ENCODE measurements around the gene LPIN1. TPM values are rescaled to one million over a fixed set of nuclear protein-coding genes. Genes with fewer than 3 reads are reported as not detected.
"Not testable (repeated sequence)": the region's sequence is repeated elsewhere in the genome, so short reads cannot be mapped to it uniquely, and the experiment has no call there.

The LPIN1 gene
- total RNA-seq, 1 experiment from 2014 or later = 19.4 TPM

DNA sequence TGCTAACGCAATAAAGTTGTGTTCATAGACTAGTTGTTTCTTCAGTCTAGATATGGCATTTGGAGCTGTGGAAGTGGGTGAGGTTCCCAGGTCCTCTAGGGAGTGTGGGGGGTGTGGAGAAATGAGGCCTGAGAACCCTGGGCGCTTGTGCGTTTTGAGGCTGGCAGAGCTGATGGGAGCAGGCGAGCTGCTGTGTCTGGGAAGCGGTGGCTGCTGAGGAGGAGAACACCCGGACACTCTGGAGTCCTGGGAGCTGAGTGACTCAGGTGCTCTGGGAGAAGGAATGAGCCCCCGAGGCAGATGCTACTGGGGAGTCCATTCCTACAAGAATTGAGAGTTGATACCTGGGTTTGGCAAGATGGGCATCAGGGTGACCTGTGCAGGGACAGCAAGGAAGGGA, 67.5 kb downstream of the LPIN1 start:
- Histone ChIP-seq H3K27ac (no peak overlapping the region), H3K4me3 (no peak overlapping the region), H3K4me1 (replicated peaks) (no peaks in the 10 kb centered on the region), H3K27me3 (replicated peaks) (no peaks in the 10 kb centered on the region), H3K9me3 (replicated peaks) (no peaks in the 10 kb centered on the region), H3K36me3 (peaks cover 24% of the 10 kb centered on the region)
- DNase-seq (ENCODE audit: low read depth in 1 of 2, low spot score in 2 of 2) = no peak

DNA sequence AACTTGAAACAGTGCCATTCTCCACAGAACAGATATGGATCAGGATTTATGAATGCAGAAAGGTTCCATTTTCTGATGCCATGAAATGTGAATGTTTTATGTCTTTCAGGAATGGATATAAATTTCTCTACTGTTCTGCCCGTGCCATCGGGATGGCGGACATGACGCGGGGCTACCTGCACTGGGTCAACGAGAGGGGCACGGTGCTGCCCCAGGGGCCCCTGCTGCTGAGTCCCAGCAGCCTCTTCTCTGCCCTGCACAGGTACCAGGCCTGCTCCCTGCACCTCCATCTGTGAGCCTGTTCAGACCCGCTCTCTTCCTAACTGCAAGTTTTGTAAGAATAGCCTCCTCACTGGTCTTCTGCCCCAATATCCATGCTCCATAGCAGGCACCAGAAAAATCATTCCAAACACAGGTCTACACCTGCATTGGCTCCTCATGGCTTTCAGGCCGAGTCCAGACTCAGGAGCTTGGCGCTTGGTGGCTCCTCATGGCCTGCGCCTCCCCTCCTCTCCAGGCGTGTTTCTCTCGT, 68.6 kb downstream of the LPIN1 start:
- Histone ChIP-seq H3K9me3 (replicated peaks) (no peaks in the 10 kb centered on the region), H3K27ac (no peak overlapping the region), H3K4me1 (replicated peaks) (no peaks in the 10 kb centered on the region), H3K27me3 (replicated peaks) (no peaks in the 10 kb centered on the region), H3K36me3 (peaks cover 35% of the 10 kb centered on the region), H3K4me3 (no peak overlapping the region)
- DNase-seq (ENCODE audit: low read depth in 1 of 2, low spot score in 2 of 2) = no peak

- H3K27me3 ChIP-seq (replicated peaks); H3K27ac ChIP-seq; H3K9me3 ChIP-seq (replicated peaks); H3K4me3 ChIP-seq; DNase-seq (ENCODE audit: low read depth in 1 of 2, low spot score in 2 of 2); H3K4me1 ChIP-seq (replicated peaks): not testable (repeated sequence)
- peaks cover 48% of the 10 kb centered on the region for H3K36me3 ChIP-seq
These were observed 70.5 kb downstream of the LPIN1 start for GRCh38 chr2:11816935-11817334.

- H3K4me3 ChIP-seq = no peak overlapping the region
- DNase-seq (ENCODE audit: low read depth in 1 of 2, low spot score in 2 of 2) = no peak
- H3K4me1 ChIP-seq (replicated peaks) = peaks cover 19% of the 10 kb centered on the region
- no peaks in the 10 kb centered on the region for H3K27me3 ChIP-seq (replicated peaks)
- H3K36me3 ChIP-seq = peaks cover 49% of the 10 kb centered on the region
- no peaks in the 10 kb centered on the region for H3K9me3 ChIP-seq (replicated peaks)
- H3K27ac ChIP-seq = no peak overlapping the region
These were observed 72.8 kb downstream of the LPIN1 start for GRCh38 chr2:11819235-11819729.

- no peak for DNase-seq (ENCODE audit: low read depth in 1 of 2, low spot score in 2 of 2)
- peaks cover 50% of the 10 kb centered on the region for H3K36me3 ChIP-seq
- no peak overlapping the region for H3K27ac ChIP-seq
These were observed 74.2 kb downstream of the LPIN1 start for GRCh38 chr2:11820650-11821049.

GRCh38 chr2:11821705-11822104, 75.3 kb downstream of the LPIN1 start:
- H3K27me3 ChIP-seq (replicated peaks) = no peaks in the 10 kb centered on the region
- H3K36me3 ChIP-seq = peaks cover 43% of the 10 kb centered on the region
- no peak for DNase-seq (ENCODE audit: low read depth in 1 of 2, low spot score in 2 of 2)
- H3K9me3 ChIP-seq (replicated peaks) = no peaks in the 10 kb centered on the region
- peaks cover 19% of the 10 kb centered on the region for H3K4me1 ChIP-seq (replicated peaks)
- no peak overlapping the region for H3K27ac ChIP-seq
- H3K4me3 ChIP-seq = no peak overlapping the region

More at GRCh38 chr2:11820650-11821049, 74.2 kb downstream of the LPIN1 start:
- peaks cover 19% of the 10 kb centered on the region for H3K4me1 ChIP-seq (replicated peaks)
- no peaks in the 10 kb centered on the region for H3K27me3 ChIP-seq (replicated peaks)
- H3K9me3 ChIP-seq (replicated peaks) = no peaks in the 10 kb centered on the region
- no peak overlapping the region for H3K4me3 ChIP-seq

DNA sequence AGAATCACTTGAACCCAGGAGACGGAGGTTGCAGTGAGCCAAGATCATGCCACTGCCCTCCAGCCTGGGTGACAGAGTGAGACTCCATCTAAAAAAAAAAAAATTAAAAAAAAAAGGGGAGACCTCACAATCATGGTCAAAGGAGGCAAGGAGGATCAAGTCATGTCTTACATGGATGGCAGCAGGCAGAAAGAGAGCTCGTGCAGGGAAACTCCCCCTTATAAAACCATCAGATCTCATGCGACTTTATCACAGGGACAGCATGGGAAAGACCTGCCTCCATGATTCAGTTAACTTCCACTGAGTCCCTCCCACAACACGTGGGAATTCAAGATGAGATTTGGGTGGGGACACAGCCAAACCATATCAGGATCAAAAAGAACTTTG, 75.9 kb downstream of the LPIN1 start:
- not testable (repeated sequence) for H3K27me3 ChIP-seq (replicated peaks); H3K27ac ChIP-seq; H3K9me3 ChIP-seq (replicated peaks); H3K4me3 ChIP-seq; DNase-seq (ENCODE audit: low read depth in 1 of 2, low spot score in 2 of 2)
- Histone ChIP-seq H3K4me1 (replicated peaks) (peaks cover 19% of the 10 kb centered on the region), H3K36me3 (peaks cover 37% of the 10 kb centered on the region)

GRCh38 chr2:11822746-11823451, 76.5 kb downstream of the LPIN1 start:
- DNase-seq (ENCODE audit: low read depth in 1 of 2, low spot score in 2 of 2) = peak; percentile 85 to 86
- Histone ChIP-seq H3K36me3 (peaks cover 36% of the 10 kb centered on the region), H3K27me3 (replicated peaks) (no peaks in the 10 kb centered on the region), H3K4me1 (replicated peaks) (peaks cover 19% of the 10 kb centered on the region), H3K27ac (peak overlapping the region; percentile 37), H3K9me3 (replicated peaks) (no peaks in the 10 kb centered on the region), H3K4me3 (peak overlapping the region; percentile 3)

DNA sequence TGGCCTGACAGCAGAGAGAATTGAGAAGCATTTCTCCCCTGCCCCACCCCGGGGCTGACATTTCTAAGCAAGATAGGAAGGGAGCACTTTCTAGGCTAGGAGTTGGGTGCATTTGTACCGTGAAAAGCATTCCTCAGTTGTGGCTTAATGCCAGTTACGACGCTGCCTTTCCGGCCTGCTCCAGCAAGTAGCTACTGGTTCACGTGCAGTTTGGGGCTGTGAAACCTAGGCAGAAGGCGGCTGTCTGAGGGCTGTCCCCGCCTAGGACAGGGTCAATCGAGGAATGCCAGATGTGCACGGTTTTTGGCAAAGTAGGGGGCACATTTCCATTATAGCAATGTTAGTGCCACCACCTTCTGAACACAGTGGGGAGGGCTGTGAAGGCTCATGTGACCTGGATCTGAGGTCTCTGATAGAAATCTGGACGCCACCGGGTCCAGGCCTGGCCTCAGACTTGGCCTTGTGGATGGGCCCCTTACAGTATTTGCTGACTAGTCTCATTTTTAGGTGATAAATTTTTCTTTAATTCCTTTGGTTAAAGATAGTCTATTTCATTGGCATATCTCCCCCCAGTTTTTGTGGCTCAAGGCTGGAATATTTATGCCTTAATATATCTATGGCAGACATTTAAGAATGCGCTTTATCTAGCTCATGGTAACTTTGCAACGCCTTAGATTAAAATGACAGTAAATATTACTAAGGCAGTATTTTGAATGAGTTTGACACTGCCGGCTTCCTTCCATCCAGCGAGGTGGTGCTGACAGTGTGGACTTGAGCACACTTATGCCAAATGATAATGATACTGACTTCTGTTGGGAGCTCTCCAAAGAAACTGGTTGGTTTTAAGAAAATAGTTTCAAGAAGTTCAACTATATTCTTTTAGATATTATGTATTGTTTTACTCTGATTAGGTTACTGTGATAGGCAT, 78.7 kb downstream of the LPIN1 start:
- no peak for DNase-seq (ENCODE audit: low read depth in 1 of 2, low spot score in 2 of 2)
- no peak overlapping the region for H3K27ac ChIP-seq
- peaks cover 32% of the 10 kb centered on the region for H3K4me1 ChIP-seq (replicated peaks)
- H3K9me3 ChIP-seq (replicated peaks) = no peaks in the 10 kb centered on the region
- H3K36me3 ChIP-seq = peaks cover 24% of the 10 kb centered on the region
- no peak overlapping the region for H3K4me3 ChIP-seq
- no peaks in the 10 kb centered on the region for H3K27me3 ChIP-seq (replicated peaks)

GRCh38 chr2:11827547-11827946, 81.1 kb downstream of the LPIN1 start:
- H3K4me3 ChIP-seq = no peak overlapping the region
- H3K4me1 ChIP-seq (replicated peaks) = peaks cover 38% of the 10 kb centered on the region
- no peaks in the 10 kb centered on the region for H3K9me3 ChIP-seq (replicated peaks)
- DNase-seq (ENCODE audit: low read depth in 1 of 2, low spot score in 2 of 2) = no peak
- H3K27ac ChIP-seq = no peak overlapping the region
- H3K36me3 ChIP-seq = peaks cover 12% of the 10 kb centered on the region
- no peaks in the 10 kb centered on the region for H3K27me3 ChIP-seq (replicated peaks)

DNA sequence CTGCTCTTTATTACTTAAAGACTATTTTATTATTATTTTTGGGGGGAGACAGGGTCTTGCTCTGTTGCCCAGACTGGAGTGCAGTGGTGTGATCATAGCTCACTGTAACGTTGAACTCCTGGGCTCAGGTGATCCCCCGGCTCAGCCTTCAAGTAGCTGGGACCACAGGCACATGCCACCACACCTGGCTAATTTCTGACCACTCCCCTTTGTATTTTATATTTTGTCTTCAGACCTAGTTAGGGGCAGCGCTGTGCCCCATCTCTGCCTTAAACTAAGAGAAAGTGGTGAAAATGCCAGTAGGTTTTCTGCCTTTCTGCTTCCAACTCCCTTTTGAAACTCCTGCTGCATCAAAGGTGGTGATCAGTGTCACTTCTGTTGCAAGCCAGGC, 82.5 kb downstream of the LPIN1 start:
- DNase-seq (ENCODE audit: low read depth in 1 of 2, low spot score in 2 of 2) = no peak
- Histone ChIP-seq H3K4me1 (replicated peaks) (peaks cover 35% of the 10 kb centered on the region), H3K4me3 (no peak overlapping the region), H3K27ac (no peak overlapping the region; the same call in 1 of the 2 replicates), H3K27me3 (replicated peaks) (no peaks in the 10 kb centered on the region), H3K9me3 (replicated peaks) (no peaks in the 10 kb centered on the region), H3K36me3 (peaks cover 12% of the 10 kb centered on the region)

- no peak overlapping the region for H3K4me3 ChIP-seq
- peak; percentile 73 for DNase-seq (ENCODE audit: low read depth in 1 of 2, low spot score in 2 of 2)
- no peaks in the 10 kb centered on the region for H3K27me3 ChIP-seq (replicated peaks)
- peak overlapping the region; percentile 70 for H3K27ac ChIP-seq
- H3K4me1 ChIP-seq (replicated peaks) = peaks cover 37% of the 10 kb centered on the region
- H3K36me3 ChIP-seq = peaks cover 10% of the 10 kb centered on the region
- peaks cover 2% of the 10 kb centered on the region; the same call in 1 of the 2 replicates for H3K9me3 ChIP-seq (replicated peaks)
These were observed 83.0 kb downstream of the LPIN1 start for GRCh38 chr2:11829324-11829946.

- Histone ChIP-seq H3K27me3 (replicated peaks) (no peaks in the 10 kb centered on the region), H3K9me3 (replicated peaks) (peaks cover 6% of the 10 kb centered on the region; the same call in 1 of the 2 replicates), H3K4me3 (peak overlapping the region; percentile 11), H3K27ac (peak overlapping the region; percentile 70), H3K36me3 (peaks cover 3% of the 10 kb centered on the region), H3K4me1 (replicated peaks) (peaks cover 37% of the 10 kb centered on the region)
- DNase-seq (ENCODE audit: low read depth in 1 of 2, low spot score in 2 of 2) = peak; percentile 86 to 97
These were observed 83.7 kb downstream of the LPIN1 start for GRCh38 chr2:11829947-11830707.
